ENCODE results near the gene HOMER1. TPM values are rescaled to one million over a fixed set of nuclear protein-coding genes. Genes with fewer than 3 reads are reported as not detected.

Gene HOMER1
- total RNA-seq, 1 donor from 2014 or later: 4.3 TPM

- no peak for DNase-seq (ENCODE audit: low read depth)
- no peak overlapping the region for H3K4me3 ChIP-seq (ENCODE audit: low read depth, low read length)
- no peak for TF ChIP-seq CTCF (conservative IDR thresholded peaks at IDR 0.05; ENCODE audit: low read depth, low read length)
These were observed 6.4 kb downstream of the HOMER1 start for GRCh38 chr5:79507251-79508205.

- no peak for DNase-seq (ENCODE audit: low read depth)
- no peak for TF ChIP-seq CTCF (conservative IDR thresholded peaks at IDR 0.05; ENCODE audit: low read depth, low read length)
- no peak overlapping the region for H3K4me3 ChIP-seq (ENCODE audit: low read depth, low read length)
These were observed 8.8 kb downstream of the HOMER1 start for GRCh38 chr5:79505138-79505537.

- no peak for TF ChIP-seq CTCF (conservative IDR thresholded peaks at IDR 0.05; ENCODE audit: low read depth, low read length)
- no peak overlapping the region for H3K4me3 ChIP-seq (ENCODE audit: low read depth, low read length)
- DNase-seq (ENCODE audit: low read depth): no peak
These were observed 10.0 kb downstream of the HOMER1 start for GRCh38 chr5:79503794-79504495.

GRCh38 chr5:79499640-79500273, 14.2 kb downstream of the HOMER1 start:
- H3K4me3 ChIP-seq (ENCODE audit: low read depth, low read length): no peak overlapping the region
- DNase-seq (ENCODE audit: low read depth): no peak
- no peak for TF ChIP-seq CTCF (conservative IDR thresholded peaks at IDR 0.05; ENCODE audit: low read depth, low read length)

- no peak for TF ChIP-seq CTCF (conservative IDR thresholded peaks at IDR 0.05; ENCODE audit: low read depth, low read length)
- DNase-seq (ENCODE audit: low read depth): no peak
- H3K4me3 ChIP-seq (ENCODE audit: low read depth, low read length): no peak overlapping the region
These were observed 18.6 kb downstream of the HOMER1 start for GRCh38 chr5:79495311-79495710.

- no peak for TF ChIP-seq CTCF (conservative IDR thresholded peaks at IDR 0.05; ENCODE audit: low read depth, low read length)
- no peak for DNase-seq (ENCODE audit: low read depth)
These were observed 20.2 kb downstream of the HOMER1 start for GRCh38 chr5:79493596-79494345.

More at GRCh38 chr5:79493596-79494345, 20.2 kb downstream of the HOMER1 start:
- H3K4me3 ChIP-seq (ENCODE audit: low read depth, low read length): no peak overlapping the region

Measured in epithelial cell of proximal tubule (primary cell).